LNCaP clone FGC (cell line): Measurements from ENCODE around the gene TANC2.

Experiments used
- DNase-seq: peaks from one replicate; pipeline ENCODE4 v3.0.0-alpha.2; 2011; ENCODE audit warnings: low read depth
- H3K4me3 ChIP-seq: 2 replicates; pipeline ENCODE4 v1.5.1; 2011; ENCODE audit warnings: mild to moderate bottlenecking, low read depth, low read length, control low read depth
- CTCF ChIP-seq: IDR thresholded peaks from 2 replicates; pipeline ENCODE4 v1.5.1; 2012; ENCODE audit warnings: mild to moderate bottlenecking; ENCODE audit not compliant: control insufficient read depth, insufficient read depth; ENCODE audit errors: extremely low read depth

The TANC2 gene

GRCh38 chr17:62925267-62925836 is 40.7 kb upstream of the TANC2 start:
- no peak overlapping the region for H3K4me3 ChIP-seq
- DNase-seq = no peak
- TF ChIP-seq CTCF = no peak

- DNase-seq = no peak
- H3K4me3 ChIP-seq = no peak overlapping the region
- TF ChIP-seq CTCF = no peak
Observed at GRCh38 chr17:62927083-62927482, 39.0 kb upstream of the TANC2 start.

GRCh38 chr17:62929320-62929719 is 36.7 kb upstream of the TANC2 start:
- no peak for DNase-seq
- no peak for TF ChIP-seq CTCF
- no peak overlapping the region for H3K4me3 ChIP-seq

GRCh38 chr17:62931101-62931500 is 34.9 kb upstream of the TANC2 start:
- DNase-seq = no peak
- H3K4me3 ChIP-seq = no peak overlapping the region
- no peak for TF ChIP-seq CTCF

GRCh38 chr17:62933501-62934385 is 32.3 kb upstream of the TANC2 start:
- H3K4me3 ChIP-seq = no peak overlapping the region
- DNase-seq = no peak
- no peak for TF ChIP-seq CTCF

- no peak for DNase-seq
- TF ChIP-seq CTCF = no peak
- no peak overlapping the region for H3K4me3 ChIP-seq
Observed at GRCh38 chr17:62935098-62935497, 30.9 kb upstream of the TANC2 start.

GRCh38 chr17:62935523-62935922 is 30.5 kb upstream of the TANC2 start:
- H3K4me3 ChIP-seq = no peak overlapping the region
- TF ChIP-seq CTCF = no peak
- no peak for DNase-seq
